ENCODE measurements around the gene RAPGEF5.

RAPGEF5 gene

DNA sequence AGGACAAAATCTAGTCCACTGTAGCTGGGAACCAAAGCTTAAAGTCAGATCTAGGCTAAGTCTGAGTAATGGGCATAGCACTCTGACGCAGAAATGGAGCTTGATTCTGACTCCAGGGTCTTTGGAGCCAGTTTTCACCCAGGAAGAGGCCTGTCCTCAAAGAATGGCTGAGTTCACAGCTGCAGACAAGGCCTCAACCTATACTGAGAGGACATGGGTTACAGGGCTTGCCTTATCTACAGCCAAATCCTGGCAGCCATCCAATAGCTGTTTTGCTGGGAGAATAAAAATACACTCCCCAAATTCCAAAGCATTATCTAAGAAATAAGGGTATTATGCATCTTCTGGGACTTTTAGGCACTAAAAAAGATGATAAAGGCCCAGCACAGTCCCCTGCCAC, 154.8 kb downstream of the RAPGEF5 start:
- no peaks in the 10 kb centered on the region for H3K9me3 ChIP-seq (ENCODE audit: insufficient read depth, low read depth, low read length)
- no peak overlapping the region for H3K23ac ChIP-seq (ENCODE audit: low read length)
- H2AFZ ChIP-seq (ENCODE audit: insufficient read depth, low read length, poor library complexity), result no peak overlapping the region
- DNase-seq, result no peak
- H2BK12ac ChIP-seq (ENCODE audit: low read length), result no peak overlapping the region
- WGBS (ENCODE audit: extremely low coverage, insufficient coverage, insufficient read length), result no CpG with 5 or more reads among the region's 1 CpG
- no peaks in the 10 kb centered on the region for H3K79me2 ChIP-seq (ENCODE audit: control insufficient read depth, insufficient read depth, low read length, poor library complexity)
- no peak overlapping the region for H4K8ac ChIP-seq (ENCODE audit: low read depth, low read length)
- H3K9ac ChIP-seq (ENCODE audit: low read length), result no peak overlapping the region
- H4K91ac ChIP-seq (ENCODE audit: low read depth, low read length), result no peak overlapping the region
- no peak overlapping the region for H2AK5ac ChIP-seq (ENCODE audit: low read length)
- no peak overlapping the region for H3K14ac ChIP-seq (ENCODE audit: low read length)
- no peak overlapping the region for H3K18ac ChIP-seq (ENCODE audit: low read length)
- H3K4me2 ChIP-seq (ENCODE audit: low read length), result no peak overlapping the region
- no peak overlapping the region for H3K27ac ChIP-seq (ENCODE audit: low read depth, low read length)
- no peaks in the 10 kb centered on the region for H3K36me3 ChIP-seq (ENCODE audit: control insufficient read depth in 1 of 2, insufficient read depth in 2 of 2, low read length in 2 of 2)
- no peaks in the 10 kb centered on the region for H3K79me1 ChIP-seq (ENCODE audit: low read length)
- no peaks in the 10 kb centered on the region for H3K4me1 ChIP-seq (ENCODE audit: control insufficient read depth in 1 of 2, insufficient read depth in 2 of 2, low read length in 2 of 2)
- H2BK120ac ChIP-seq (ENCODE audit: insufficient read depth, low read length, poor library complexity), result no peak overlapping the region
- H3K27me3 ChIP-seq (ENCODE audit: insufficient read depth, low read length), result no peaks in the 10 kb centered on the region
- no peak overlapping the region for H3K4me3 ChIP-seq (ENCODE audit: low read depth, low read length)
- H4K12ac ChIP-seq (ENCODE audit: low read depth, low read length), result no peak overlapping the region
- H2BK5ac ChIP-seq (ENCODE audit: low read depth, low read length, poor library complexity), result no peak overlapping the region
- no peak overlapping the region for H3K4ac ChIP-seq (ENCODE audit: low read depth, low read length)

DNA sequence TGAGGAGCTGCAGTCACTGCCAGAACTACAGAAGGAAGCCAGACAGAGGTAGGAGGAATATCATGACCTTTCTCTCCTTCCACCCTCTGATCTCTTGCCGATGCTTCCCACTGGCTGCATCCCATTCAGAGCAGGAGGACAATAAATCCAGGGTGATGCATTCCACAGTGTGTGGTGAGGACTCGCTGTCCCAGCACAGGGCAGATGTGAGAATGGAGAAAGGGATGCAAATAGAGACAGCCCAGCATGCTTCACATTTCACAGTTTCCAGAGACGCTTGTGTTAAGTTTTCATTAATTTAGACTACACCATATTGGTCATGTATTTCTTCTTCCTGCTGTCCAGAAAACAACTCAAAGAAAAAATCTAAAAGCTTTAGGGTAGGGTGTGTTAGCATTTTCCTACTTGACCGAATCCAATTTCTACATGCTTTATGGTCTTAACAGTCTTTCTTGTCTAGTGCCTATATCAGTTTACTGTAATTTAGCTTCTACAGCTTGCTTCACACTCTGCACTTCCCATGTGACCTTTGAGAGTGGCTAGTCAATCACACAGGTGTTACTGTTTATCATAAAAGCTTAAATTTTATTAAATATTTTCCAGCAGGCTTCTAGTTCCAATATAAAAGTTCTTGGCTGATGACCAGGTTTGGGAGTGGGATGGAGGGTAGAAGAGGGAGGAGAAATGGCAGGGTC, 155.6 kb downstream of the RAPGEF5 start:
- WGBS (ENCODE audit: extremely low coverage, insufficient coverage, insufficient read length), result no CpG with 5 or more reads among the region's 4 CpGs

DNA sequence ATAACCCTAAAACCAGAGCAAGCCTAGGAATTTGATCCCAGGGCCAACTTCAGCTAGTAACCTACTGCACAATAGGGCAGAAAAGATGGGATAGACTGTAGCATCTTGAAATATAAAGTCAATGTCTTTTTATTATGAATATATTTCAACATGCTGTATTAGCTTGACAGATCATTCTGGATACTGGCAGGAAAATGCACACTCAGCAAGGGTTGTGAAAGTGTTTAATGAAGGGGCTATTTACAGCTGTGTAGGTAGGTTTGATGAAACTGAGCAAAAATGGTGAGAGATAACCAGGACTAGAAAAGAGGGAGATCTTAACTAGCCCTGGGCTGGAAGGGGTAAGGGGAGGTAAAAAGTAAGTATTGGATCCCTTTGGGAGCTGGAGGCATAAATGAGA, 156.2 kb downstream of the RAPGEF5 start:
- H2BK12ac ChIP-seq (ENCODE audit: low read length), result no peak overlapping the region
- no peak overlapping the region for H2AK5ac ChIP-seq (ENCODE audit: low read length)
- no peaks in the 10 kb centered on the region for H3K4me1 ChIP-seq (ENCODE audit: control insufficient read depth in 1 of 2, insufficient read depth in 2 of 2, low read length in 2 of 2)
- no peak overlapping the region for H3K14ac ChIP-seq (ENCODE audit: low read length)
- H2BK120ac ChIP-seq (ENCODE audit: insufficient read depth, low read length, poor library complexity), result no peak overlapping the region
- H3K4ac ChIP-seq (ENCODE audit: low read depth, low read length), result no peak overlapping the region
- no peak overlapping the region for H4K8ac ChIP-seq (ENCODE audit: low read depth, low read length)
- no peak overlapping the region for H3K27ac ChIP-seq (ENCODE audit: low read depth, low read length)
- no peak overlapping the region for H4K91ac ChIP-seq (ENCODE audit: low read depth, low read length)
- H2BK5ac ChIP-seq (ENCODE audit: low read depth, low read length, poor library complexity), result no peak overlapping the region
- DNase-seq, result no peak
- H3K4me3 ChIP-seq (ENCODE audit: low read depth, low read length), result no peak overlapping the region
- no peaks in the 10 kb centered on the region for H3K36me3 ChIP-seq (ENCODE audit: control insufficient read depth in 1 of 2, insufficient read depth in 2 of 2, low read length in 2 of 2)
- H3K27me3 ChIP-seq (ENCODE audit: insufficient read depth, low read length), result no peaks in the 10 kb centered on the region
- no peak overlapping the region for H2AFZ ChIP-seq (ENCODE audit: insufficient read depth, low read length, poor library complexity)
- no peaks in the 10 kb centered on the region for H3K79me1 ChIP-seq (ENCODE audit: low read length)
- H3K9me3 ChIP-seq (ENCODE audit: insufficient read depth, low read depth, low read length), result no peaks in the 10 kb centered on the region
- H3K9ac ChIP-seq (ENCODE audit: low read length), result no peak overlapping the region
- no peak overlapping the region for H3K23ac ChIP-seq (ENCODE audit: low read length)
- no peak overlapping the region for H4K12ac ChIP-seq (ENCODE audit: low read depth, low read length)
- H3K18ac ChIP-seq (ENCODE audit: low read length), result no peak overlapping the region
- no peaks in the 10 kb centered on the region for H3K79me2 ChIP-seq (ENCODE audit: control insufficient read depth, insufficient read depth, low read length, poor library complexity)
- H3K4me2 ChIP-seq (ENCODE audit: low read length), result no peak overlapping the region

More for the DNA sequence above, 155.6 kb downstream of the RAPGEF5 start:
- no peaks in the 10 kb centered on the region for H3K79me1 ChIP-seq (ENCODE audit: low read length)
- no peak overlapping the region for H2BK5ac ChIP-seq (ENCODE audit: low read depth, low read length, poor library complexity)
- H2AK5ac ChIP-seq (ENCODE audit: low read length), result no peak overlapping the region
- no peak overlapping the region for H2BK12ac ChIP-seq (ENCODE audit: low read length)
- no peak overlapping the region for H2AFZ ChIP-seq (ENCODE audit: insufficient read depth, low read length, poor library complexity)
- H3K27me3 ChIP-seq (ENCODE audit: insufficient read depth, low read length), result no peaks in the 10 kb centered on the region
- H3K4me3 ChIP-seq (ENCODE audit: low read depth, low read length), result no peak overlapping the region
- no peaks in the 10 kb centered on the region for H3K36me3 ChIP-seq (ENCODE audit: control insufficient read depth in 1 of 2, insufficient read depth in 2 of 2, low read length in 2 of 2)
- no peaks in the 10 kb centered on the region for H3K79me2 ChIP-seq (ENCODE audit: control insufficient read depth, insufficient read depth, low read length, poor library complexity)
- no peak overlapping the region for H3K27ac ChIP-seq (ENCODE audit: low read depth, low read length)
- H3K4ac ChIP-seq (ENCODE audit: low read depth, low read length), result no peak overlapping the region
- no peak overlapping the region for H3K18ac ChIP-seq (ENCODE audit: low read length)
- no peak overlapping the region for H3K23ac ChIP-seq (ENCODE audit: low read length)
- no peak overlapping the region for H4K8ac ChIP-seq (ENCODE audit: low read depth, low read length)
- no peaks in the 10 kb centered on the region for H3K4me1 ChIP-seq (ENCODE audit: control insufficient read depth in 1 of 2, insufficient read depth in 2 of 2, low read length in 2 of 2)
- no peak overlapping the region for H3K9ac ChIP-seq (ENCODE audit: low read length)
- H4K91ac ChIP-seq (ENCODE audit: low read depth, low read length), result no peak overlapping the region
- H3K9me3 ChIP-seq (ENCODE audit: insufficient read depth, low read depth, low read length), result no peaks in the 10 kb centered on the region
- H3K4me2 ChIP-seq (ENCODE audit: low read length), result no peak overlapping the region
- H4K12ac ChIP-seq (ENCODE audit: low read depth, low read length), result no peak overlapping the region
- no peak for DNase-seq
- no peak overlapping the region for H3K14ac ChIP-seq (ENCODE audit: low read length)
- H2BK120ac ChIP-seq (ENCODE audit: insufficient read depth, low read length, poor library complexity), result no peak overlapping the region

DNA sequence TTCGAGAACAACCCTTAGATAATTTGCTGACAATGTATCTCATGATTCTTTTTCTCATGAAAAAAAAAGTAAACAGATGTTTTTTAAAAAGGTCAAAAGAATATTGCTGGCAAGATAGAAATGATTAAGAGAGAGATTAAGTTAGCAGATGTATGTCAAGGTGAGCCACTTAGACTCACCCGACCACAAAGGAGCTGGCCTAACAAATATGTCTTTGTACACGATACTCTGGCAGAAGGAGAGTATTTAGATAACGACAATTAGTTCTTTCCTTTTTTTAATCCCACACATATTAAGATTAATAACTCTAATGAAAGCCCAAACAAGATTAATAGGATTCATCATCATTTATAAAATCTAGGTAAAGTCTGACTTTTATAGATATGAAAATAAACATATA, 156.7 kb downstream of the RAPGEF5 start:
- DNase-seq, result no peak
- Histone ChIP-seq H3K27ac (ENCODE audit: low read depth, low read length) (no peak overlapping the region), H2BK120ac (ENCODE audit: insufficient read depth, low read length, poor library complexity) (no peak overlapping the region), H3K36me3 (ENCODE audit: control insufficient read depth in 1 of 2, insufficient read depth in 2 of 2, low read length in 2 of 2) (no peaks in the 10 kb centered on the region), H4K8ac (ENCODE audit: low read depth, low read length) (no peak overlapping the region), H3K4me1 (ENCODE audit: control insufficient read depth in 1 of 2, insufficient read depth in 2 of 2, low read length in 2 of 2) (no peaks in the 10 kb centered on the region), H3K18ac (ENCODE audit: low read length) (no peak overlapping the region), H4K12ac (ENCODE audit: low read depth, low read length) (no peak overlapping the region), H3K79me1 (ENCODE audit: low read length) (no peaks in the 10 kb centered on the region), H3K4ac (ENCODE audit: low read depth, low read length) (no peak overlapping the region), H3K27me3 (ENCODE audit: insufficient read depth, low read length) (no peaks in the 10 kb centered on the region), H4K91ac (ENCODE audit: low read depth, low read length) (no peak overlapping the region), H2BK5ac (ENCODE audit: low read depth, low read length, poor library complexity) (no peak overlapping the region), H3K14ac (ENCODE audit: low read length) (no peak overlapping the region), H3K9me3 (ENCODE audit: insufficient read depth, low read depth, low read length) (no peaks in the 10 kb centered on the region), H3K79me2 (ENCODE audit: control insufficient read depth, insufficient read depth, low read length, poor library complexity) (no peaks in the 10 kb centered on the region), H2BK12ac (ENCODE audit: low read length) (no peak overlapping the region), H3K4me2 (ENCODE audit: low read length) (no peak overlapping the region), H3K4me3 (ENCODE audit: low read depth, low read length) (no peak overlapping the region), H3K23ac (ENCODE audit: low read length) (no peak overlapping the region), H2AK5ac (ENCODE audit: low read length) (no peak overlapping the region), H2AFZ (ENCODE audit: insufficient read depth, low read length, poor library complexity) (no peak overlapping the region), H3K9ac (ENCODE audit: low read length) (no peak overlapping the region)
- no CpG with 5 or more reads among the region's 4 CpGs for WGBS (ENCODE audit: extremely low coverage, insufficient coverage, insufficient read length)

Measured in trophoblast cell (in vitro differentiated cells and primary cell).